H54 (cell line): ENCODE data around the gene NCOR2.
A peak's percentile ranks its signal among the peaks of the same experiment; 100 is the strongest.

Experiments used
- DNase-seq: peaks from one replicate; pipeline ENCODE4 v3.0.0; 2011; ENCODE audit warnings: low spot score, mixed read lengths; ENCODE audit not compliant: insufficient read length
- FAIRE-seq: peaks from 3 replicates; lab custom pipeline; 2011; peaks lifted over from hg19 to GRCh38; lab: Jason Lieb, UNC
- POLR2A ChIP-seq: IDR thresholded peaks from 2 replicates; pipeline ENCODE4 v1.6.1; 2011; ENCODE audit warnings: low read depth, mild to moderate bottlenecking, low read length

NCOR2 gene

DNA sequence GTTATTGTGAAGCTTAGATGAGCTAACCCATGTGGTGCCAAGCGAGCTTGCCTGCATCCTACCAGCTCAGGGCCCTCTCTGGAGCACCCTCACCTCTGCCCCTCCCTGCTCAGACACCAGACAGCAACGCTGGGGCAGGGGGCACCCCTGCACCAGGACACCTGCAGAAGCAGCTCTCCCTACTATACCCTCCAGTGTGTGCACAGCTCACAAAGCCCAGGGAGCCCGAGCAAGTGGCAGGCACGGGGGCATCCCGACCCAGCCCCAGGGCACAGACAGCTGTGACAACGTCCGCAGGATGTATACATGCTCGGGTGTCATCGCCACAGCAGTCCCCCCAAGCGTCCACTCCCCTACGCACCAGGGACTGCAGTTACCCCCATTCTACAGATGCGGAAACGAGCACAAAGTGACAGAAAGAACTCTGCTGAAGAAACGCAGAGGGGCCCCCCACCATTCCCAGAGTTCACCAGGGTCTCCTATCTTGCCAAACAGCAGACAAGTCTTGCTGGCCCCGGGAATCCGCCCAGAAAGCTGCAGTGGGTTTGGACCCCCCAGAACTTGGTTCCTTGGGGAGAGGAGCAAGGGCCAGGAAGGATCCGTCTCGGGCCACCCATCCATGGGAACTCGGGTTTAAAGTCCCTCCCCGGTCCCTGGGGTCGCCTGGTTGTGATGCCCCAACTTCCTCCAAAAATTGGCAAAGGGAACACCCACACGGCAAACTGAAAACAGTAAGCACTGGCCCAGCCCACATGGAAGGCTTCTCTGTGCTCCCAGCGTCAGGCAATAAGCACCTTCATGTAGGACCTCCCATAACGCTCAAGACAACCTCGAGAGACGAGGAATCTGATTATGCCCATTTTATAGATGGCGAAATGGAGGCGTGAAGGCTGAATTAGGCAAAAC lies 12.0 kb downstream of the NCOR2 start:
- DNase-seq (no peak), FAIRE-seq (no peak)
- no peak for TF ChIP-seq POLR2A

DNA sequence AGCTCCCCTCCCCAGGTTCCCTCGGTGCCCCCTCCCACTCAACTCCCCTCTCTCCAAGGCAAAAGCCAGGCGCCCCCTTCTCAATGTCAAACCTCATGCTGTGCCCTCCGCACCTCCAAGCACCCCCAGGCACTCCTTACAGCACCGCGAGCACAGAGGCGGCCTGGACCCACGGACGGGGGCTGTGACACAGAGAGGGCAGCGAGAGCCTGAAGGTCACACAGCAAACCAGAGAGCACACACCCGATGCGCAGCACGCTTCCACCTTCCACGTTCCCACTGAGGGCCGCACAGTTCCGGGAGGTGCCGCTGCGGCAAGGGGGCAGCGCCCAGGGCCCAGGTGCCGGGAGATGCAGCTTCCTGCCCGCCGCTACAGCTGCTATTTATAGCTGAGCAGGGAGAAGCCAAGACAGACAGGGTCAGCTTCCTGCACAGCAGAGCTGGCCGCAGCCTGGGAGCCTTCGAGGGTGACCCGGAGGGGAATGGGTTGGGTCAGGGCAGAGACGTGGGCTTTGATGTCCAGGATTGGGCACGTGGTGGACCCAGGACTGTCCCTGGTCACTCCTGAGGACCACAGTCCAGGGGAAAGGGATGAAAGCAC lies 12.9 kb downstream of the NCOR2 start:
- TF ChIP-seq POLR2A, result no peak
- DNase-seq, result no peak
- no peak for FAIRE-seq

DNA sequence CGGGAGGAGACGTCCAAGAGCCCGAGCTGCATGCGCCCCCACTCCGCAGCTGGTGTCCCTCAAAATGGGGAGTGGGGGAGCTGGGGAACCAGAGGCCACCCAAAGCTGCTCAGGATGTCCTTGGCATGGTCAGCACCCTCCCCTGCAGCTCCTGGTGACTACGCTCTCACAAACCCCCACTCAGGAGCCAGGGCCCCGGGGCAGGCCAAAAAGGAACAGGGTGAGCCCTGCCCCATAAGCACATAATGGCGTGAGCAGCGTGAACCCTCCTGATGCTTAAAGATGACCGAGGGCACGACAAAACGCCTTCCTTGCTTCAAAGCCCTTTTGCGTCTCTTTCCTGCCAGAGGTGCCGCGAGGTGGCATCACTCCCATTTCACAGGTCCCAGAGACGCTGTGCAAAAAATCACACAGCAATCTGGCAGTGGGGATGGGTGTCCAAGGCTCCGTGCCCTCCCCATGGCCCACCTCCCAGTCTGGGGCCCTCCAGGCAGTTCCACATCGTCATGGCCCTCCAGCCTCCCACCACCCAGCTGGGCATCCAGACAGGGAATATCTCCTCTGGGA lies 13.5 kb downstream of the NCOR2 start:
- TF ChIP-seq POLR2A, result no peak
- DNase-seq, result no peak

DNA sequence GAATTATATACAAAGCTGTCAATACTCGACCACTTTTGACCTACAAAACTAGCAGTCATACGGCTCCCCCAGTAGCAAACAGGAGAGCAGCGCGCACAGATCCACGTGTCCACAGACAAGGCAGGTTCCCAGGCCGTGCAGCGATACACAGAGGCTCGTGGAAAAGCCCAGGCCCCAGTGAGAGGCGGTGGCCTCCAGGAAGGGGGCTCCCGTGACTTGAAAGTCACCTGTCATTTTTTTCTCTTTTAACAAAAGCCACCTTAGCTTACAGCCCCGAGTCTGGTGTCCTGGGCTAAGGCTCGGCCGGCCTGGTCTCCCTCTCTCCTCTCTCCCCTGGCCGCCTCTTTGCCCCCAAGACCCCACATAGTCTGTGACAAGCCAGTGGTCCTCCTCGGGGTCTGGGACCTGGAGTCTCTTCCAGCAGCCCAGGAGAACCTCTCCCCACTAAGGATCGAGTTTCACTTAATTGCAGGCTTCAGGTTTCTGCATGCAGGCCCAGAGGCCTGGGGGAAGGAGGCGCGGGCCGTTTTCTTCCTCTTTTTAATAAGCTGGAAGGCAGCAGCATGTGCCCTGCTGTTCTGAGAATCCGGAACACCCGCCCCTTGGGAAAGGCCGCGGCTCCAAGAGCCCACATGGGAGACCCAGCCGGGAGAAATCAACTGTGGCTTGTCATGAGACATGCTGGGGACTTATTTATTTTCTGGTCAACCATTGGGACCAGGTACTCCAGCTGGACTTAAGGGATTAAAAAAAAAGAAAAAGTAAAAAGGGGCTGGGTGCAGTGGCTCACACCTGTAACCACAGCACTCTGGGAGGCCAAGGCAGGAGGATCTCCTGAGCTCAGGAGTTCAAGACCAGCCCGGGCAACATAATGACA lies 15.9 kb downstream of the NCOR2 start:
- FAIRE-seq (no peak), DNase-seq (no peak)
- TF ChIP-seq POLR2A, result no peak

More for the DNA sequence above, 13.5 kb downstream of the NCOR2 start:
- FAIRE-seq, result no peak

DNA sequence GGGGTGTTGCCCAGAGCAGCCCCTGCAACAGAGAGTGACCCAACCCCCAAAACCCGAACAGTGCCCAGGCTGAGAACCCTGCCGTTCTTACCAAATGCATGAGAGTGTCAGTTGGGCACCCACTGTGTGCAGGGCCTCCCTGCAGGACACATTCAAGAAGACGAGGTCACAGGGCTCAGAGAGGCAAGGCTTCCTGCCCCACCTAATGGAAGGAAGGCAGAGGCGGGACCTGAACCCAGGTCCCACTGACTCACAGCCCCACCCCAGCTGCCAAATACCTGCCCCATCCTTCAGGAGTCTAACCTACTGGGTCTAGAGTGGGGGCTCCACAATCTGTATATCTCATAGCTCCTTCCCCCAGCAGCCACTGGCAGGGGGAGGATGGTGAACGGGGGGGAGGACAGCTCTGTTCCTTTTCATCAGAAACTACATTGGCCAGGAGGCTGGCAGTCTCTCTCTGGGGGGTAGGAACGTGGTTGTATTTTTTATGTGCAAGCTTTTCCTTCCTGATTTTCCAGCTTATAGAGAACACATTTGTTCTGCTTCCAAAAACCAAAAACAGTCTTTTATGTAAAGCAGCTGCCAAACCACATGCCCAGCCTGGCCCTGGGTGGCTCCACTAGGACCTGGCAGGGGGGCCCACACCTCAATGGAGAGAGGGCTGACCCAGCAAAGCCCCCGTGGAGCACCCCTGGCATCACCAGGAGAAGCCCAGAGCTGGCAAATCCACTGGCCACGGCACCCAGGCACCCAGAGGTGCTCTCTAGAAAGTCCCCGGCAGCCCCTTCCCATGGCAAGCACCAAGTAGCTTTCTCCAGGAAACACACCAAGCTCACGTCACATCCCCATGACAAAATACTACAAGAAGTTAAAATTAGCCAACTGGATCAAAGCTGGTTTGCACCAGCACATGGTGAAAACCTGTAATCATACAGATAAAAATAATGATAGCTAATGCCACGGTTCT lies 17.0 kb downstream of the NCOR2 start:
- FAIRE-seq, result no peak
- DNase-seq, result no peak
- no peak for TF ChIP-seq POLR2A

DNA sequence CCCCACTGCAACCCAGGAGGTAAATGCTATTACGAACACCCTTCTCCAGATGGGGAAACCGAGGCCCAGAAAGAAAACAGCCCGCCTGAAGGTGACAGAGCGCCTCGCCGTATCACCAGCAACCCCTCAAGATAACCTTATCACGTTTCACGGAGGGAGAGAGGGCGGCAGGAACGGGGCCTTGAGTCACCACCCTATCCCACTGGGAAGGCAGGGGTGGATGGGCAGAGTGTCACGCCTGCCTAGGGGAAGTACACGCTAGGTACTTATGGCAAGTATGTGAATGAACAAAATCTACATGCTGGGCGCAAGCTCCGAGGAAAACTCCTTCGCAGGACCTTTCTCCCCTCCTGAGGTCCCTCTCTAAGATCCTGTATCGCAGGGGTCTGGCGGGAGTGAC lies 17.8 kb downstream of the NCOR2 start:
- DNase-seq (no peak), FAIRE-seq (no peak)
- TF ChIP-seq POLR2A, result no peak

DNA sequence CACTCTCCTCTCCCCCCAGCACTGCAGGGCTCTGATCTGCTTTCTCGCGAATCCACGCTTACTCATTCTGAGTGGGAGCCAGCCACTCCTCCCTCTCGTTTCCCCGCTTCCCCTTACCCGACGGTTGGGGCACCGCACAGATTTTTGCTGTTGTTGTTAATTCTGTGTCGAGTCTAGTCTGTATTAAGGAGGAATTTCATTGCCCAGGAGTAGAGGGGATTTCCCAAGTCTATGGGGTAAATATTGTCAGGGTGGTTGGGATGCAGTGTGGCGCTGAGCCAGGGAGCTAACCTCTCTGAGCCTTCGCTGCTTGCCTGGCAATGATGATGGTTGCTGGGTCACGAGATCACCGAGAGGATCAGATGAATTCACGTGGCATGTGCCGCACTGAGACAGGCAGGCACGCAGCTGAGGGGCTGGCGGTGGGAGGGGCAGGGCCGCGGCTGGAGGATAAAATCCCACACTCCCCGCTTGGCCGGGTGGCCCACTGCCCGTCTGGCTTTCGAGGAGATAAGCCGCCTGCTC lies 18.5 kb downstream of the NCOR2 start:
- no peak for TF ChIP-seq POLR2A
- FAIRE-seq (no peak), DNase-seq (no peak)

DNA sequence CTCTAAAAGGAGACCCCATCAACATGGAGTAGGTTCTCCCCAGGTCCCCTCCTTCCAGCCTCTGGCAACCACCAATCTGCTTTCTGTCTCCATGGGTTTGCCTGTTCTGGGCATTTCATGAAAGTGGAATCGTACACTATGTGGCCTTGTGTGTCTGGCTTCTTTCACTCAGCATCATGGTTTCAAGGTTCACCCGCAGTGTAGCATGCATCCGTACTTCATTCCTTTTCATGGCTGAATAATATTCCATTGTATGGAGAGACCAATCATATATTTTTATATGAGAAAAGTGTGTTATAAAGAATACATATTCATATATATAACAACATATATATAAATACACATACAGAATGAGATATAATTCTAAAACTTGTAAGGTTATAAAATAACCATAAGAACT lies 19.8 kb downstream of the NCOR2 start:
- DNase-seq (no peak), FAIRE-seq (no peak)
- no peak for TF ChIP-seq POLR2A

DNA sequence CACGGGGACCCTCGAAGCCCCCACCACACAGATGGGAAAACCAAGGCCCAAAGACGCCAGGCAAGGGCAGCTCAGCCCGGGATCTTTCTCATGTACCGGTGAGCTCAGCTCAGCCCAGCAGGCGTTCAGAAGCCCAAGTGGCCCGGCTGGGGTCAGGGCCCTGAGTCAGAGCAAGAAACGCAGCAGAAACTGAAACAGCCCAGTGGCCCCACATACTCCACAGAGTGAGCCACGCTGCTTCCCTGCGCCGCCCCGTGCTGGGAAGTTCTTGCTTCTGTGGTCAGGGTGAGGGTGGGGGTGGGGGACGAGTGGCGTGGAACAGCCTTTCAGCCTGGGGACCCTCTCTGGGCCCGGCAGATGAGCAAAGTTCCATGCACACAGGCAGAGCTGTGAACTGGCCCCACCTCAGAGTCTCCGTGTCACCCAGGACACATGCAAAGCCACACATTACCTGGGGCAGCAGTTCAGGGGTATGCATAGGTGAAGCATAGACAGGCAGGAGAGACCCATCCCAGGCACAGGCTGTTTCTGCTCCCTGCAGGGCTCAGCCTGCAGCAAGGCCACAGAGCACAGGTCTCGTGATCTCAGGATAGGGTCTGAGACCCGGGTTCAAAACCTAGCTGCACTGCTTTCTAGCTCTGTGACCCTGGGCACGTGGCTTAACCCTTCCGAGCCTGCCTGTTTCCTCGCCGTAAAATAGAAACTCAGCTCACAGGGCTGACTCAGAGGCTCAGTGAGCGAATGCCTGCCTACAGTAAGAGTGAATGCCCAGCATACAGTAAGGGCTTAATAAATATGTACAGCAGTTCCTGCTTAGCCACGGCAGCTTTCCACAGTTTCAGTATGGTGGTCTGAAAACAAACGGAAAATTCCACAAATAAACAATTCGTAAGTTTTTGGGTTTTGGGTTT lies 21.6 kb downstream of the NCOR2 start:
- FAIRE-seq, result peak; percentile 52

DNA sequence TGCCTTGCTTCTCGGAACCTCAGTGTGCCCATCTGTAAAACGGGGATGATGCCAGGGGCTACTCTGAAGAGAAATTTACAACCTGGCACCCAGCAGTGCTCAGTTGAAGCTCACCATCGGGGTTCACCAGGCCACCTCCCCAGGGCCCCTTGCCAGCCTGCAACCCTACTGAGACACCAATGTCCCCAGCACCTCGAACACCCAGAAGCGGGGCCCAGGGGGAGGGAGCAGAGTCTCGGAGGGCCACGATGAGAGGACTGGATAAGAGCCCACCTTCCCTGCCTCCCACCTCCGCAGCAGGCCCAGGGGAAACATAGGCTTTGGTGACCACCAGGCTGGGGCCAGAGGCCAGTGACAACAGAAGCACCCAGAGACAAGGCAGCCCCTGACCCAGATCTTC lies 22.4 kb downstream of the NCOR2 start:
- DNase-seq (no peak), FAIRE-seq (no peak)
- TF ChIP-seq POLR2A, result no peak

More for the DNA sequence above, 21.6 kb downstream of the NCOR2 start:
- no peak for TF ChIP-seq POLR2A
- peak; percentile 67 for DNase-seq

DNA sequence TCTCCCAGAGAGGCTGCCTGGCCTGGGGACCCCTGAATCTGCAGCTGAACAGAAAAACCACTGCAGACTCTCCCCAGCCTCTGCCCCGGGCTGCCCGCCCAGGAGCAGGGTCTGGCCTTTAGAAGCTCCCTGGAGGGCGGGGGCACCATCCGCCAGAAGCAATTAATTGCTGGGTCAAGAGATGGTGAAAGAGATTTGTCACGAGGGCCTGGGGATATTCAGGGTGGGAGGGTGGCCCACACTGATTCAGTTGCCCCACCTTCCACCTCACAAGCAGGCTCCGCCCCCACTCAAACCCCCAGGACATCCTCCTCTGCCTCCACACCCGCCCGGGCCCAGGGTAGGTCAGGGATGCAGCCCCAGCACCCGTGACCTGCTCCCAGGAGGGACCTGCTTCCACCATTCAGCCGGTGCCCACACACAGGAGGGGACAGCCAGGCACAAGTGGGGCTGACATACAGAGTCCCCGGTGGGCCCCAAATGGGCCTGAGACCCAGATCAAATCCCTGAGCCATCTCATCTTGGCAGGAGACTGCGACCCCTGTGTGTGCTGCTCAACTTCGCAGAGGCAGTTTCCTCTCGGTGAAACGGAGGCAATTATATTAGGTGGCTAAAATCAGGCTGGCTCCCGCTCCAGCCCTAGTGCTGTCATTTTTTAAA lies 23.0 kb downstream of the NCOR2 start:
- no peak for TF ChIP-seq POLR2A
- no peak for FAIRE-seq
- DNase-seq, result no peak
